Activated naive CD4-positive, alpha-beta T cell treated with anti-CD3 and anti-CD28 coated beads, Interleukin-2, amount 10 ng/mL, durations not matched to agents 7 days and 5 days (primary cell): Measurements from ENCODE around the gene RCC1.
"Not testable (repeated sequence)": the region's sequence is repeated elsewhere in the genome, so short reads cannot be mapped to it uniquely, and the experiment has no call there.

Source experiments
- CTCF ChIA-PET: fragments of 350-600 bp; sonication (Branson Sonifier 250); formaldehyde crosslinking; loops from one replicate; lab custom pipeline; 2021; ENCODE audit warnings: antibody characterized with exemption; lab: Charles Lee
- DNase-seq: peaks from one replicate; pipeline ENCODE4 v3.0.0-alpha.2; 2020
- H3K27ac Mint-ChIP-seq: one replicate; pipeline ENCODE4 v1.8.0; 2021; ENCODE audit warnings: mild to moderate bottlenecking, moderate library complexity, mixed read lengths
- H3K27me3 Mint-ChIP-seq: one replicate; pipeline ENCODE4 v1.8.0; 2021; ENCODE audit warnings: mild to moderate bottlenecking, mixed read lengths
- H3K36me3 Mint-ChIP-seq: one replicate; pipeline ENCODE4 v1.8.0; 2021; ENCODE audit warnings: mixed read lengths
- H3K4me1 Mint-ChIP-seq: one replicate; pipeline ENCODE4 v1.8.0; 2021; ENCODE audit warnings: mixed read lengths
- H3K4me3 Mint-ChIP-seq: one replicate; pipeline ENCODE4 v1.8.0; 2021; ENCODE audit warnings: mild to moderate bottlenecking, moderate library complexity, mixed read lengths
- H3K9me3 Mint-ChIP-seq: one replicate; pipeline ENCODE4 v1.8.0; 2021; ENCODE audit warnings: mixed read lengths

The RCC1 gene

DNA sequence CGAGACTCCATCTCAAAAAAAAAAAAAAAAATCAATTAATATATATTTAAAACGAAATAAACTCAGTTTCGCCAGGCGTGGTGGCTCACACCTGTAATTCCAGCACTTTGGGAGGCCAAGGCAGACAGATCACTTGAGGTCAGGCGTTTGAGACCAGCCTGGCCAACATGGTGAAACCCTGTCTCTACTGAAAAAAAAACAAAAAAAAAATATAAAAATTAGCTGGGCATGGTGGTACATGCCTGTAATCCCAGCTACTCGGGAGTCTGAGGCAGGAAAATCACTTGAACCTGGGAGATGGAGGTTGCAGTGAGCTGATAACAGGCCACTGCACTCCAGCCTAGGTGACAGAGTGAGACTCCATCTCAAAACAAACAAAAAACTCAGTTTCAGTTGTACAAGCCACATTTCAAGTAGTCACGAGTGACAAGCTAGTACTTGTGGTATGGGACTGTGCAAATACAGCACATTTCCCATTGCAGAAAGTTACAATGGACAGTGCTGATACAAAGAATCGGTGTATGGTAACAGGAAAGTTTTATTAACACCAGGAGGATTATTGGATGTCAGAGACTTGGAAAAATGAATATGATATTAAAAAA is 35.7 kb downstream of the RCC1 start:
- CTCF ChIA-PET, H3K4me3 Mint-ChIP-seq, H3K9me3 Mint-ChIP-seq, H3K27me3 Mint-ChIP-seq, DNase-seq, H3K27ac Mint-ChIP-seq, H3K4me1 Mint-ChIP-seq: not testable (repeated sequence)
- peaks cover 15% of the 10 kb centered on the region for H3K36me3 Mint-ChIP-seq

GRCh38 chr1:28545246-28545628 is 39.4 kb downstream of the RCC1 start:
- no peak overlapping the region for H3K4me3 Mint-ChIP-seq
- H3K36me3 Mint-ChIP-seq, result no peaks in the 10 kb centered on the region
- CTCF ChIA-PET, result no interaction called here
- peaks cover 4% of the 10 kb centered on the region for H3K27me3 Mint-ChIP-seq
- no peaks in the 10 kb centered on the region for H3K9me3 Mint-ChIP-seq
- DNase-seq, result no peak
- no peaks in the 10 kb centered on the region for H3K4me1 Mint-ChIP-seq
- H3K27ac Mint-ChIP-seq, result no peak overlapping the region

DNA sequence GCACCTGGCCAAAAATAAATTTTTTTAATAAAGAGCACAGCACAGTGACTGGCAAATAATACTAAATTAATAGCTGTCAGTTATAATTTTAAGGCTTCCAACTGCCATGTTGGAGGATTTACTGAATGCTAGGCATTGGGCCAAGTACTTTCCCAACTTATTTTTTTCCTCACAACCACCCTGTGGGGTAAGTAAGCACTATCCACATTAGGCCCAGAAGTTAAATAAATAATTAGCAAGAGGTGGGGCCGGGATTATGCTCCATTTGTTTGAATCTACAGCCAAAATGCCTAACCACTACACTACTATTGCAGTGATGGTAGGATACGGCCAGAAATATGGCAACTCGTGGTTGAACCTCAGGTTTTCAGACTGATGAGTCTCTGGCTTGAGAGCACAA is 42.5 kb downstream of the RCC1 start:
- no peaks in the 10 kb centered on the region for H3K36me3 Mint-ChIP-seq
- no peak for DNase-seq
- no peak overlapping the region for H3K4me3 Mint-ChIP-seq
- H3K4me1 Mint-ChIP-seq, result peaks cover 12% of the 10 kb centered on the region
- H3K27ac Mint-ChIP-seq, result no peak overlapping the region
- no peaks in the 10 kb centered on the region for H3K9me3 Mint-ChIP-seq
- H3K27me3 Mint-ChIP-seq, result peaks cover 4% of the 10 kb centered on the region
- CTCF ChIA-PET, result no interaction called here

DNA sequence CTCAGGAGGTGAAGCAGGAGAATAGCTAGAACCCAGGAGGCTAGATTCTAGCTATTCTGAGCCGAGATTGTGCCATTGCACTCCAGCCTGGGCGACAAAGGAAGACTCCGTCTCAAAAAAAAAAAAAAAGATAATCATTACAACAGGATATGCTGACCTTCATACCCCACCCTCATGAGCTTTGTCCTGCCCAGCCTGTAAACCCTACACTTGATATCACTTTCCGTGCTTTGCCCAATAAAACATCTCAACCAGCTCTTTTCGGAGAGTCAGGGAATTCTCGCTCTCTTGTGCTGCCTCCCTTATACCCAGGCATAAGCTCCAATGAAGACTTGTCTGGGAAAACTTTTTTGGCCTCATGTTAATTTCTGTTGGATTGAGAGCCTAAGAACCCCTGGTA is 45.5 kb downstream of the RCC1 start:
- peaks cover 12% of the 10 kb centered on the region for H3K36me3 Mint-ChIP-seq
- no peak overlapping the region for H3K4me3 Mint-ChIP-seq
- H3K27ac Mint-ChIP-seq, result peak overlapping the region; percentile 70
- peaks cover 31% of the 10 kb centered on the region for H3K4me1 Mint-ChIP-seq
- no peak for DNase-seq
- CTCF ChIA-PET, result interaction anchor here (0.6 to 1.3 kb wide), 3 partner anchors 30 to 259 kb away, joined by 3 read pairs; no protein-coding TSS in a partner anchor
- H3K9me3 Mint-ChIP-seq, result no peaks in the 10 kb centered on the region
- H3K27me3 Mint-ChIP-seq, result peaks cover 4% of the 10 kb centered on the region

DNA sequence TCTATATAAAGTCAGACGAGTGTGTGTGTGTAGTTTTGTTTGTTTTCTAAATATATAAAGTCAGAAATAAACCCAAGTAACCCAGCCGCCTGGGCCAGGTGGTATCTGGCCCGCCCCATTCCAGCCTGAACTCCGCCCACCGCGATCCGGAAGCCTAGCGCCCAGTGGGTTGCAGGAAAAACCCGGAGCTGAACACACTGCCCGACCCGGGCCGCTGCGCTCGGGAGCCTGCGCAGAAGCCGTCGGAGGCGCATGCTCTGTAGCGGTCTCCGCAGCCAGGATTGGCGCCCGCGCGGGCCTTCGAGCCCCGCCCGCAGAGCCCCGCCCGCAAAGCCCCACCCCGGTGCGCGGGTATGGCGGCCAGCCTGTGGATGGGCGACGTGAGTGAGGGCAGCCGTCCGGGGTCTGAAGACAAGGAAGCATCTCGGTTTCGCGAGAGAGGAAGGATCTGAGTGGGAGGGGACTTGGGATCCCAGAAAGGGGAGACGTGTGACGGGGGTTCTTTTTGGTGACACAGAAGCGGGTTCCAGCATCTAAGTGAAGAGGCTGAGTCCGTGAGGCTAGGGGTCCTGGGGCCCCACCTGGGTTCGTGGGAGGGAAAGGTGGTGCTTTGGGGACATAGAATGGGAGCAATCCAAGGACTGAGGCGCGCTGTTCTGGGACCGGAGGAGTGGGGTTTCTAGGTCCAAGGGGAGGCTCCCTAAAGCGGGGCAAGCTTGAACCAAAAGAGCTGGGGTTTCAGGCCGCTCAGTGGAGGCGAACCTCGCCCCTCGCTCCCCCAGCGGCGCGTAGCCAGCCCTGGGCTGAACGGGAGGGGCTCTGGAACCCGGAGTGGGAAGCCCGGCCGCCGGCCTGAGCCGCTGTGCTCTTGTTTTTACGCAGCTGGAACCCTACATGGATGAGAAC is 47.2 kb downstream of the RCC1 start, which contains the start of gene TRNAU1AP:
Gene TRNAU1AP, plus strand, starts transcription at position 328 of the 906 bp plus-strand sequence. Its CDS starts 26 bp downstream, at position 354.
- Mint-ChIP-seq H3K36me3 (peaks cover 18% of the 10 kb centered on the region), H3K4me3 (peak within 1 kb of the TSS; percentile 91), H3K4me1 (peaks cover 31% of the 10 kb centered on the region), H3K27ac (peak within 1 kb of the TSS; percentile 94), H3K27me3 (peaks cover 4% of the 10 kb centered on the region), H3K9me3 (no peaks in the 10 kb centered on the region)
- CTCF ChIA-PET, result interaction anchor here (0.7 to 1.9 kb wide), 5 partner anchors 10 to 305 kb away, joined by 4 to 5 read pairs (median 4); no protein-coding TSS in a partner anchor
- peak; percentile 98 for DNase-seq

GRCh38 chr1:28560886-28561285 is 55.0 kb downstream of the RCC1 start:
- CTCF ChIA-PET, result no interaction called here
- no peak overlapping the region for H3K27ac Mint-ChIP-seq

DNA sequence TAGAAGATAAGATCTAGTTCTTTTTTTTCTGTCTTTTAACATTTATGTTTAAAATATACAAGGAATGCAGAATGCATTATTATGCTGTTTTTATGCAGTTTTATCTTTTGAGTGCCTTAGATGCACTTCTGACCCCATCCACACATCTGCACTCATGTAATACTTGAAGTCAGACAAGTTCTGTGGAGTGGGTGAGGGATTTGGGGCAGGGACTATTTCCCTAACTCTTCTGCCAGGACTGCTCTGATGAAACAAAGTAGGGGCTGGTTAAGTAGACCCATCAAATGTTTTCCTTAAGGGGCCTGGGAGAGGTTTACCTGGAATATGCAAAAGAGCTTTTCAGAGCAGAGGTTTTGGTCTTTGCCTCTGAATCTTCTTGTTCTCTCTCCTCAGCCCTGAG is 58.5 kb downstream of the RCC1 start:
- no peak overlapping the region for H3K4me3 Mint-ChIP-seq
- H3K36me3 Mint-ChIP-seq, result peaks cover 48% of the 10 kb centered on the region
- peak overlapping the region; percentile 28 for H3K27ac Mint-ChIP-seq
- no peak for DNase-seq
- CTCF ChIA-PET, result interaction anchor here (0.9 kb wide), 1 partner anchor 316 kb away, joined by 3 read pairs; no protein-coding TSS in a partner anchor
- no peaks in the 10 kb centered on the region for H3K9me3 Mint-ChIP-seq
- no peaks in the 10 kb centered on the region for H3K4me1 Mint-ChIP-seq
- H3K27me3 Mint-ChIP-seq, result no peaks in the 10 kb centered on the region

More at GRCh38 chr1:28560886-28561285, 55.0 kb downstream of the RCC1 start:
- no peak for DNase-seq
- no peaks in the 10 kb centered on the region for H3K9me3 Mint-ChIP-seq
- no peak overlapping the region for H3K4me3 Mint-ChIP-seq
- H3K36me3 Mint-ChIP-seq, result peaks cover 47% of the 10 kb centered on the region
- H3K27me3 Mint-ChIP-seq, result no peaks in the 10 kb centered on the region
- H3K4me1 Mint-ChIP-seq, result no peaks in the 10 kb centered on the region

- Mint-ChIP-seq H3K9me3 (no peaks in the 10 kb centered on the region), H3K36me3 (peaks cover 42% of the 10 kb centered on the region), H3K27me3 (no peaks in the 10 kb centered on the region), H3K4me1 (no peaks in the 10 kb centered on the region), H3K27ac (no peak overlapping the region), H3K4me3 (no peak overlapping the region)
- CTCF ChIA-PET, result interaction anchor here (0.9 kb wide), 1 partner anchor 317 kb away, joined by 3 read pairs; no protein-coding TSS in a partner anchor
- no peak for DNase-seq
These were observed 59.2 kb downstream of the RCC1 start for GRCh38 chr1:28565040-28565439.

DNA sequence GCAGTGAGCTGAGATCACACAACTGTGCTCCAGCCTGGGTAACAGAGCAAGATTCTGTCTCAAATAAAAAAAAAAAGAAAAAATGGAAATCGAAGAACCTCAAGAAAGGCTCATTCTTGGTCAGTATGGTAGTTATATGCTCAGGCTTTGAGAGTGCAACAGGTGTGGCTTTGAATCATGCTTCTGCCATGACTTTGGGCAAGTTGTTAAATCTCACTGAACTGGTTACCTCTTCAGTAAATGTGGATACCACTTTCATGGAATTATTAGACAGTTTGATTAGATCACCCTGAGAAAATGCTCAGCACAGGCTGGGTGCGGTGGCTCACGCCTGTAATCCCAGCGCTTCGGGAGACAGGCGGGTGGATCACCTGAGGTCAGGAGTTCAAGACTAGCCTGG is 59.9 kb downstream of the RCC1 start:
- Mint-ChIP-seq H3K36me3 (peaks cover 39% of the 10 kb centered on the region), H3K27ac (no peak overlapping the region), H3K4me1 (no peaks in the 10 kb centered on the region), H3K9me3 (no peaks in the 10 kb centered on the region), H3K4me3 (no peak overlapping the region), H3K27me3 (no peaks in the 10 kb centered on the region)
- DNase-seq, result no peak
- CTCF ChIA-PET, result no interaction called here

GRCh38 chr1:28566931-28567330 is 61.1 kb downstream of the RCC1 start:
- Mint-ChIP-seq H3K27ac (no peak overlapping the region), H3K27me3 (no peaks in the 10 kb centered on the region), H3K4me3 (no peak overlapping the region), H3K36me3 (peaks cover 36% of the 10 kb centered on the region), H3K4me1 (no peaks in the 10 kb centered on the region), H3K9me3 (no peaks in the 10 kb centered on the region)
- DNase-seq, result no peak
- CTCF ChIA-PET, result no interaction called here

GRCh38 chr1:28571911-28572310 is 66.1 kb downstream of the RCC1 start:
- no peak for DNase-seq
- H3K36me3 Mint-ChIP-seq, result peaks cover 35% of the 10 kb centered on the region
- no peak overlapping the region for H3K4me3 Mint-ChIP-seq
- H3K27me3 Mint-ChIP-seq, result no peaks in the 10 kb centered on the region
- CTCF ChIA-PET, result interaction anchor here (1.3 kb wide), 1 partner anchor 10 kb away, joined by 3 read pairs; no protein-coding TSS in a partner anchor
- H3K9me3 Mint-ChIP-seq, result no peaks in the 10 kb centered on the region
- peaks cover under 1% of the 10 kb centered on the region for H3K4me1 Mint-ChIP-seq
- no peak overlapping the region for H3K27ac Mint-ChIP-seq

GRCh38 chr1:28572891-28573290 is 67.0 kb downstream of the RCC1 start:
- DNase-seq, H3K27me3 Mint-ChIP-seq, H3K27ac Mint-ChIP-seq, H3K9me3 Mint-ChIP-seq, H3K4me3 Mint-ChIP-seq, CTCF ChIA-PET, H3K4me1 Mint-ChIP-seq: not testable (repeated sequence)
- peaks cover 39% of the 10 kb centered on the region for H3K36me3 Mint-ChIP-seq

- Mint-ChIP-seq H3K27me3 (no peaks in the 10 kb centered on the region), H3K4me3 (no peak overlapping the region), H3K4me1 (peaks cover 10% of the 10 kb centered on the region), H3K9me3 (no peaks in the 10 kb centered on the region), H3K36me3 (peaks cover 40% of the 10 kb centered on the region), H3K27ac (no peak overlapping the region)
- CTCF ChIA-PET, result no interaction called here
- no peak for DNase-seq
These were observed 67.7 kb downstream of the RCC1 start for GRCh38 chr1:28573564-28573963.

DNA sequence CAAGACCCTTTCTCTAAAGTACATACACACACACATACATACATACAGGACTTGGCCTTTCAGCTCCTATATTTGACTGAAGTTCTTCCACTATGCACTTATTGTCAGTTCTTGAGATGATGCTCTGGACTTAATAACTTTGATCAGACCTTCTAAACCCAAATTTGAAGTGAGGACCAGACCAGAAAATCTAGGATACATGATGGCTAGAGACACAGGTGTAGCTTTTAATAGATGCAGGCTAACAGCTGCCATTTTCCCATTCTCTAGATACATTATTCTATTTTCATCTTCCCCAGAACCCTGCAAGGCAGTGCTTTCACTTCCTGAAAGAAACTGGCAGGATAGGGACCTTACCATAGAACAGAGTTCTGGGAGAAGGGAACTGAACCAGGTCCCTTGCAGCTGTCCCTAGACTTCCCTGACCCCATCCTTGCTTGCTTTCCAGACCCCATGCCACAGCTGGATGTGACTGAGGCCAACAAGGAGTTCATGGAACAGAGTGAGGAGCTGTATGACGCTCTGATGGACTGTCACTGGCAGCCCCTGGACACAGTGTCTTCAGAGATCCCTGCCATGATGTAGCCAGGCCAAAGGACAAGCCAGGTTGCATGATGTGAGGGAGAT is 71.3 kb downstream of the RCC1 start:
- no peaks in the 10 kb centered on the region for H3K27me3 Mint-ChIP-seq
- CTCF ChIA-PET, result interaction anchor here (1.6 kb wide), 1 partner anchor 217 kb away, joined by 3 read pairs; no protein-coding TSS in a partner anchor
- H3K9me3 Mint-ChIP-seq, result no peaks in the 10 kb centered on the region
- H3K4me3 Mint-ChIP-seq, result no peak overlapping the region
- DNase-seq, result no peak
- H3K4me1 Mint-ChIP-seq, result peaks cover 32% of the 10 kb centered on the region
- no peak overlapping the region for H3K27ac Mint-ChIP-seq
- peaks cover 50% of the 10 kb centered on the region for H3K36me3 Mint-ChIP-seq
